Panc1 (cell line): ENCODE measurements around the gene OOSP4A. TPM values are rescaled to one million over a fixed set of nuclear protein-coding genes. Genes with fewer than 3 reads are reported as not detected.

ENCODE experiments used
- ATAC-seq: fragments of 200-7000 bp; cut with Tn5 transposase; 2 replicates; pipeline ENCODE4 v1.9.1; 2020; ENCODE audit warnings: mild to moderate bottlenecking, moderate library complexity
- BruUV-seq: library from RNA; stranded (reverse); fragments of 400-500 nt; replicated peaks from 2 replicates; lab custom pipeline; 2021; lab: Mats Ljungman, UMichigan
- CTCF ChIA-PET: fragments of 300-600 bp; sonication (Branson Sonifier 250); formaldehyde crosslinking; loops from one replicate; lab custom pipeline; 2022; ENCODE audit warnings: antibody characterized with exemption; lab: Charles Lee
- POLR2A ChIA-PET: fragments of 300-600 bp; sonication (Branson Sonifier 250); formaldehyde crosslinking; loops from one replicate; lab custom pipeline; 2022; ENCODE audit warnings: antibody characterized with exemption; lab: Charles Lee
- DNase-seq: peaks from one replicate; pipeline ENCODE4 v3.0.0-alpha.2; 2010; ENCODE audit warnings: low read depth, low spot score
- H3K27ac ChIP-seq: 2 replicates; pipeline ENCODE4 v1.5.1; 2011; ENCODE audit warnings: mild to moderate bottlenecking, low read length, inconsistent platforms
- H3K27me3 ChIP-seq: fragments of 200-500 bp; sonication (Bioruptor generic); 2 replicates; pipeline ENCODE4 v1.6.0; 2014; ENCODE audit warnings: low read length, inconsistent platforms; ENCODE audit not compliant: control insufficient read depth, insufficient read depth
- H3K36me3 ChIP-seq: fragments of 200-500 bp; sonication (Bioruptor generic); 2 replicates; pipeline ENCODE4 v1.5.1; 2014; ENCODE audit warnings: inconsistent platforms, mild to moderate bottlenecking, low read length, moderate library complexity; ENCODE audit not compliant: control insufficient read depth, insufficient read depth
- H3K4me1 ChIP-seq: 2 replicates; pipeline ENCODE4 v1.5.1; 2011; ENCODE audit warnings: inconsistent platforms, mild to moderate bottlenecking, low read length, moderate library complexity; ENCODE audit not compliant: control insufficient read depth, insufficient read depth
- H3K4me3 ChIP-seq, 2 experiments: 2 replicates each; pipeline ENCODE4 v1.5.1; 2011 to 2012; ENCODE audit warnings: low read depth in 2 of 2, low read length in 2 of 2, mild to moderate bottlenecking in 2 of 2, inconsistent platforms in 1 of 2, moderate library complexity in 1 of 2
- H3K9me3 ChIP-seq: fragments of 200-500 bp; sonication (Bioruptor generic); 2 replicates; pipeline ENCODE4 v1.5.1; 2014; ENCODE audit warnings: low read depth, mild to moderate bottlenecking, inconsistent platforms, low read length, moderate library complexity; ENCODE audit not compliant: control insufficient read depth, insufficient read depth
- CTCF ChIP-seq: fragments of 450-650 bp; IDR thresholded peaks from 2 replicates; pipeline ENCODE4 v1.5.1; 2017; ENCODE audit warnings: mild to moderate bottlenecking
- POLR2AphosphoS5 ChIP-seq: IDR thresholded peaks from 2 replicates; pipeline ENCODE4 v1.6.1; 2012; ENCODE audit warnings: mild to moderate bottlenecking, low read depth, low read length, moderate library complexity
- REST ChIP-seq, 2 experiments: IDR thresholded peaks; 2 replicates each; pipeline ENCODE4 v1.6.1; 2011 to 2012; ENCODE audit warnings: low read depth in 2 of 2, control low read depth in 1 of 2, low read length in 1 of 2, mild to moderate bottlenecking in 1 of 2, moderate library complexity in 1 of 2; ENCODE audit not compliant: insufficient read depth in 1 of 2
- SIN3A ChIP-seq: IDR thresholded peaks from 2 replicates; pipeline ENCODE4 v1.6.1; 2012; ENCODE audit warnings: low read depth, mild to moderate bottlenecking, low read length, moderate library complexity, borderline replicate concordance; ENCODE audit not compliant: insufficient read depth
- TCF7L2 ChIP-seq: IDR thresholded peaks from 2 replicates; pipeline ENCODE4 v1.6.1; 2011; ENCODE audit warnings: mild to moderate bottlenecking, low read depth, low read length, inconsistent platforms
- in situ Hi-C: cut with HindIII; loops from 2 replicates; pipeline ENCODE4 v1.10.0; 2016; ENCODE audit warnings: low sequenced_read_pairs, low pct_unique_long_range_greater_than_20kb
- intact Hi-C: fragments of 100-400 bp; cut with micrococcal nuclease; formaldehyde crosslinking; loops from one replicate; pipeline ENCODE4 v1.10.0; 2022; ENCODE audit not compliant: unreplicated experiment
- total RNA-seq: library from RNA; stranded (reverse); gene quantifications from one replicate; pipeline ENCODE4 v1.2.1, GENCODE V29; 2021; ENCODE audit not compliant: unreplicated experiment

OOSP4A gene
- total RNA-seq, 1 experiment from 2014 or later = not detected

- intact Hi-C loops (no loop called here), in situ Hi-C loops (no loop called here)
- Histone ChIP-seq H3K36me3 (no peaks in the 10 kb centered on the region), H3K27ac (no peak overlapping the region), H3K9me3 (no peaks in the 10 kb centered on the region), H3K4me3 (no peak overlapping the region), H3K27me3 (no peaks in the 10 kb centered on the region), H3K4me1 (no peaks in the 10 kb centered on the region)
- ATAC-seq (no peak), DNase-seq (no peak)
- ChIA-PET POLR2A (no interaction called here), CTCF (interaction anchor here (0.7 kb wide), 1 partner anchor 252 kb away, joined by 3 read pairs; no protein-coding TSS in a partner anchor)
- no peak for TF ChIP-seq POLR2AphosphoS5
- no peak for TF ChIP-seq SIN3A
- TF ChIP-seq TCF7L2 = no peak
- no peak for TF ChIP-seq CTCF
- no peak for TF ChIP-seq REST (IDR thresholded peaks at IDR 0.05; ENCODE audit: insufficient read depth in 1 of 2, low read depth in 2 of 2, low read length in 1 of 2)
- no TSS peak for BruUV-seq
Observed at GRCh38 chr11:59999691-60000090, 35.9 kb downstream of the OOSP4A start.

- CTCF ChIA-PET = interaction anchor here (0.6 kb wide), 1 partner anchor 16 kb away, joined by 3 read pairs; no protein-coding TSS in a partner anchor
Observed at GRCh38 chr11:60003729-60004128, 39.9 kb downstream of the OOSP4A start.

More at GRCh38 chr11:60003729-60004128, 39.9 kb downstream of the OOSP4A start:
- H3K4me3 ChIP-seq = no peak overlapping the region
- DNase-seq (no peak), ATAC-seq (no peak)
- TF ChIP-seq TCF7L2 = no peak
- TF ChIP-seq CTCF = no peak
- no peak for TF ChIP-seq POLR2AphosphoS5
- no peak for TF ChIP-seq SIN3A
- TF ChIP-seq REST (IDR thresholded peaks at IDR 0.05; ENCODE audit: insufficient read depth in 1 of 2, low read depth in 2 of 2, low read length in 1 of 2) = no peak
- H3K27me3 ChIP-seq = no peaks in the 10 kb centered on the region
- H3K9me3 ChIP-seq = no peaks in the 10 kb centered on the region
- H3K27ac ChIP-seq = no peak overlapping the region
- H3K4me1 ChIP-seq = no peaks in the 10 kb centered on the region
- no TSS peak for BruUV-seq
- no peaks in the 10 kb centered on the region for H3K36me3 ChIP-seq
- POLR2A ChIA-PET = no interaction called here
- in situ Hi-C loops (no loop called here), intact Hi-C loops (no loop called here)
